Mammary epithelial cell (primary cell): ENCODE results near the gene ZNHIT2.

Source experiments
- EZH2 ChIP-seq: IDR thresholded peaks from 2 replicates; pipeline ENCODE4 v1.6.1; 2012; ENCODE audit warnings: low read length, inconsistent platforms, borderline replicate concordance
- TF ChIP-seq, protein P1 (sequence below), 2 donors: IDR thresholded peaks in 1 of 2; conservative IDR thresholded peaks in 1 of 2; 2 replicates each; pipeline ENCODE4 v1.5.1; 2011 to 2012; ENCODE audit warnings: inconsistent platforms in 2 of 2, low read length in 2 of 2, mild to moderate bottlenecking in 2 of 2, control low read depth in 1 of 2, low read depth in 1 of 2; ENCODE audit not compliant: insufficient read depth in 1 of 2; ENCODE audit errors: extremely low read depth in 1 of 2

GRCh38 chr11:65129649-65130441, 12.3 kb upstream of the ZNHIT2 start:
- TF ChIP-seq, protein P1, sequence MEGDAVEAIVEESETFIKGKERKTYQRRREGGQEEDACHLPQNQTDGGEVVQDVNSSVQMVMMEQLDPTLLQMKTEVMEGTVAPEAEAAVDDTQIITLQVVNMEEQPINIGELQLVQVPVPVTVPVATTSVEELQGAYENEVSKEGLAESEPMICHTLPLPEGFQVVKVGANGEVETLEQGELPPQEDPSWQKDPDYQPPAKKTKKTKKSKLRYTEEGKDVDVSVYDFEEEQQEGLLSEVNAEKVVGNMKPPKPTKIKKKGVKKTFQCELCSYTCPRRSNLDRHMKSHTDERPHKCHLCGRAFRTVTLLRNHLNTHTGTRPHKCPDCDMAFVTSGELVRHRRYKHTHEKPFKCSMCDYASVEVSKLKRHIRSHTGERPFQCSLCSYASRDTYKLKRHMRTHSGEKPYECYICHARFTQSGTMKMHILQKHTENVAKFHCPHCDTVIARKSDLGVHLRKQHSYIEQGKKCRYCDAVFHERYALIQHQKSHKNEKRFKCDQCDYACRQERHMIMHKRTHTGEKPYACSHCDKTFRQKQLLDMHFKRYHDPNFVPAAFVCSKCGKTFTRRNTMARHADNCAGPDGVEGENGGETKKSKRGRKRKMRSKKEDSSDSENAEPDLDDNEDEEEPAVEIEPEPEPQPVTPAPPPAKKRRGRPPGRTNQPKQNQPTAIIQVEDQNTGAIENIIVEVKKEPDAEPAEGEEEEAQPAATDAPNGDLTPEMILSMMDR (conservative IDR thresholded peaks at IDR 0.05 in 1 of 2, IDR thresholded peaks at IDR 0.05 in 1 of 2; ENCODE audit: extremely low read depth in 1 of 2, insufficient read depth in 1 of 2, low read depth in 1 of 2, low read length in 2 of 2) = no peak
- TF ChIP-seq EZH2 = no peak
